MM.1S (cell line): Measurements from ENCODE around the gene MIPEP.

ENCODE experiments used
- CTCF ChIP-seq: fragments of 300-600 bp; sonication (generic); IDR thresholded peaks from 2 replicates; pipeline ENCODE4 v1.5.1; 2016; ENCODE audit warnings: antibody characterized with exemption, low read length, mixed read lengths
- EZH2 ChIP-seq: fragments of 300-600 bp; sonication (generic); optimal IDR thresholded peaks from 2 replicates; pipeline ENCODE3; 2017; ENCODE audit warnings: low read depth, mild to moderate bottlenecking, antibody characterized with exemption, low read length, mixed read lengths
- EZH2phosphoT487 ChIP-seq: fragments of 300-600 bp; sonication (generic); IDR thresholded peaks from 2 replicates; pipeline ENCODE4 v1.6.1; 2018; ENCODE audit warnings: antibody characterized with exemption, low read length

GRCh38 chr13:23901365-23901764 lies 12.2 kb upstream of the MIPEP start:
- no peak for TF ChIP-seq CTCF
- TF ChIP-seq EZH2 = no peak
- TF ChIP-seq EZH2phosphoT487 = no peak
